ENCODE results near the gene PPP1R3F.

DNA sequence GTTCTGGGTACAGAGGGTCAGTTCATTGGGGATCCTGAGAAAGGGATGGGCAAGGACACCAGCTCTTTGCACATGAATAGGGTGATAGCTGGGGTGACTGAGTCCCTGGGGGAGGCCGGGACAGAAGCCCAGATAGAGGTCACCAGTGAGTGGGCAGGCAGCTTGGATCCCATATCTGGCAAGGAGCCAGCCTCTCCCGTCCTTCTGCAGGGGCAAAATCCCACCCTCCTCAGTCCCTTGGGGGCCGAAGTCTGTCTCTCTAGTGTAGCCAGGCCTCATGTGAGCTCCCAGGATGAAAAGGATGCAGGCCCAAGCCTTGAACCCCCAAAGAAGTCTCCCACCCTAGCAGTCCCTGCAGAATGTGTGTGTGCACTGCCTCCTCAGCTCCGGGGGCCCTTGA, 17.0 kb downstream of the PPP1R3F start:
- TF ChIP-seq ZNF274 (IDR thresholded peaks at IDR 0.05; ENCODE audit: low read depth, low read length), result no peak
- no peak for TF ChIP-seq SUZ12 (IDR thresholded peaks at IDR 0.05; ENCODE audit: extremely low read depth, insufficient read depth, insufficient read length)
- no peak for TF ChIP-seq YY1 (IDR thresholded peaks at IDR 0.05; ENCODE audit: insufficient read depth, insufficient read length)

Measured in NT2/D1 (cell line).